Activated T-cell treated with anti-CD3 and anti-CD28 coated beads, Interleukin-2, amount 50 U/mL, for 72 hours (primary cell): ENCODE measurements around the gene RALGPS1. TPM values are rescaled to one million over a fixed set of nuclear protein-coding genes. Genes with fewer than 3 reads are reported as not detected.

Experiments
- ATAC-seq, 2 donors: fragments of 150-1000 bp; cut with Tn5 transposase; replicated peaks in 1 of 2; 2 replicates each; pipeline ENCODE4 v1.10.0; 2021; ENCODE audit warnings: moderate library complexity in 2 of 2, mild to moderate bottlenecking in 1 of 2
- DNase-seq, 2 donors: peaks; one replicate each; pipeline ENCODE4 v3.0.0; 2021 to 2022; ENCODE audit warnings: mixed read lengths in 1 of 2
- H3K27ac Mint-ChIP-seq: one replicate; pipeline ENCODE4 v1.8.0; 2022; ENCODE audit warnings: mild to moderate bottlenecking, moderate library complexity, mixed read lengths
- H3K27me3 Mint-ChIP-seq: one replicate; pipeline ENCODE4 v1.8.0; 2022; ENCODE audit warnings: low read depth, mixed read lengths
- H3K36me3 Mint-ChIP-seq, 2 donors: one replicate each; pipeline ENCODE4 v1.8.0; 2022; ENCODE audit warnings: mixed read lengths in 2 of 2, mild to moderate bottlenecking in 1 of 2; ENCODE audit not compliant: insufficient read depth in 2 of 2
- H3K4me1 Mint-ChIP-seq: one replicate; pipeline ENCODE4 v1.8.0; 2022; ENCODE audit warnings: low read depth, mixed read lengths
- H3K4me3 Mint-ChIP-seq, 2 donors: one replicate each; pipeline ENCODE4 v1.8.0; 2022; ENCODE audit warnings: mild to moderate bottlenecking in 2 of 2, mixed read lengths in 2 of 2, moderate library complexity in 2 of 2
- H3K9me3 Mint-ChIP-seq, 2 donors: one replicate each; pipeline ENCODE4 v1.8.0; 2022; ENCODE audit warnings: mixed read lengths in 2 of 2
- total RNA-seq, 2 donors: library from RNA; stranded (reverse); gene quantifications; one replicate each; pipeline ENCODE4 v1.2.3, GENCODE V29; 2022

The RALGPS1 gene
- total RNA-seq, 2 donors from 2014 or later: 3.3 to 3.4 TPM

DNA sequence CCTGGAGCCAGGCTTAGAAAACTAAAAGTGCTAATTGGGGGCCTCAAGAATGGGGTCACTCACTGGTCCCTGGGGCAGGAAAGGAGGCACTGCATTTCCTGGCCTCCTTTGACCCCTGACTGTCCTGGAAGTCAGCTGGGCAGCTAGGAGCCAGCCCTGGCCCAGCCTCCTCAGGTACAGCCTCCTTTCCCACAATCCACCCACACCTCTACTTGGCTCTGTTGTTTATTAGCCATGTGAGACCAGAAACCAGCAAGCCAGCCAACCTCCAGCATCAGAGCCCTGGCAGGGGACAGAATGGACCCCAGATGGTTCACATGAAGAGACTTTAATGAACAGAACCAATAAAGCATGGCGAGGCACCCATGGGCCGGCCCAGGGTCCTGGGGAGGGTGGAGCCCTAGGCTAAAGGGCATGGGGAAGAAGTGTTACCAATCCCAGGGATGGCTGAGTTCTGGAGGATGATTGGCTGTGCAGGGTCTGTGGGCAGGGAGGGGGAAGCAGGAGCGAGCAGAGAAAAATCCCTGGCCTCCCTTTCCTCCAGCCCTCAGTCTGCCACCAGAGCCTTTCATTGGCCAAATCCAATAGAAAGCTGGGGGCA, 263.2 kb downstream of the RALGPS1 start:
- H3K4me3 Mint-ChIP-seq: no peak overlapping the region
- H3K27me3 Mint-ChIP-seq: no peaks in the 10 kb centered on the region
- no peaks in the 10 kb centered on the region for H3K9me3 Mint-ChIP-seq
- H3K36me3 Mint-ChIP-seq: no peaks in the 10 kb centered on the region
- ATAC-seq (no peak), DNase-seq (no peak)
- no peak overlapping the region for H3K27ac Mint-ChIP-seq
- H3K4me1 Mint-ChIP-seq: no peaks in the 10 kb centered on the region

DNA sequence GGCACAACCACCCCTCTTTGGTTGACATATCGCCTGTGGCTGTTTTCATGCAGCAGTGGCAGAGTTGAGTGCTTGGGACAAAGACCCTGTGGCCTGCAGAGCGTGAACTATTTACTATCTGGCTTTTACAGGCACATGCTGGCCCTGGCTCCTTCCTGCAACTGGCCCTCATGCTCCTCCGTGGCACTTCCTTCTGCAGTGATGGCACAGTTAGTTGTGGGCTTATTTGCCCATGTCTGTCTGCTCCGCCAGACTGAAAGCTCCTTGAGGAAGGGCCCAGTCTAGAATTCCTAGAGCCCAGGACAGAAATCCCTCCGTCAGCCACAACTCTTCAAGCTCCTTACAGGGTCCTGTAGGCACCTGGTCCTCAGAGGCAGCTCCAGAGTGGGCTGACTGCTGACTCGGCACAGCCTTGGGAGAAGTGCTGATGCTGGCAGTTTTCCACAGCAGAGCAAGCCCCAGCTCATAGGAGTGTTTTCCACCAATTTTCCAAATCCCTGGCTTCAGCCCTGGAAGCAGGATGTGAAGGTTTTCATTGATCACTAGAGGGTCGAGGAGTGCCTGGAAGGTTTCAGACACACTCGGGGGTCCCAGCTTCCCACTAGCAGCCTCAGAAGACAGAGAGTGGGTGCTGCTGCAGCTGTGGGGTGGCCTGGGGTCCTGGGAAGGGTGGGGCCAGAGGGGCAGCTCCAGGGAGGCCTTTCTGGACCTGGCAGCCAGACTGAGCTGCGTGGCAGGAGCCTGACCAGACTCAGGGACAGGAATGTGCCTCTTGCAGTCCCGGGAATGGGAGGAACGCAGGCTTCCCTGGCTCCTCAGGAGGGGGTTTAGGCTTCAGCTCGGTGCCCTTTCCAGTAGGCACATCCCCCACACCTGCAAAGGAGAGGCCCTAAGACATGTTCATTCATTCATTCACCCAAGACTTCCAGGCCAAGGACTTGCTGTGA, 264.4 kb downstream of the RALGPS1 start:
- DNase-seq (no peak), ATAC-seq (no peak)
- no peaks in the 10 kb centered on the region for H3K36me3 Mint-ChIP-seq
- no peaks in the 10 kb centered on the region for H3K4me1 Mint-ChIP-seq
- no peaks in the 10 kb centered on the region for H3K9me3 Mint-ChIP-seq
- H3K4me3 Mint-ChIP-seq: no peak overlapping the region
- no peak overlapping the region for H3K27ac Mint-ChIP-seq
- H3K27me3 Mint-ChIP-seq: no peaks in the 10 kb centered on the region

GRCh38 chr9:127179633-127180441, 265.3 kb downstream of the RALGPS1 start:
- Mint-ChIP-seq H3K4me3 (no peak overlapping the region), H3K27me3 (no peaks in the 10 kb centered on the region), H3K36me3 (no peaks in the 10 kb centered on the region), H3K27ac (no peak overlapping the region), H3K9me3 (no peaks in the 10 kb centered on the region), H3K4me1 (no peaks in the 10 kb centered on the region)
- no peak for ATAC-seq
- DNase-seq: no peak

GRCh38 chr9:127180457-127181314, 266.1 kb downstream of the RALGPS1 start:
- ATAC-seq (no peak), DNase-seq (no peak)
- Mint-ChIP-seq H3K4me3 (no peak overlapping the region), H3K27ac (no peak overlapping the region), H3K9me3 (no peaks in the 10 kb centered on the region), H3K4me1 (no peaks in the 10 kb centered on the region), H3K36me3 (no peaks in the 10 kb centered on the region), H3K27me3 (no peaks in the 10 kb centered on the region)

DNA sequence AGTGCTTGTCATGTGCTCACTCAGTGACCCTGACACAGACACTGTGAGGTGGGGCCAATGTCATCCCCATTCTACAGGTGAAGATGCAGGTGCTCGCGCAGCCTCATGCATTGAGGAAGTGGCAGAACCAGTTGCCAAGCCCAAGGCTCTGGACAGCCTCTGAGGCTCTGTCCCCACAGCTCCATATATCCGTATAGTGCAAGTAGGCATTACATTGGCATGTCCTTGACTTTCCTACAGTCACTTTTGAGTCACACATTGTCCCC, 266.7 kb downstream of the RALGPS1 start:
- ATAC-seq (no peak), DNase-seq (no peak)
- H3K27ac Mint-ChIP-seq: no peak overlapping the region
- no peaks in the 10 kb centered on the region for H3K36me3 Mint-ChIP-seq
- H3K4me3 Mint-ChIP-seq: no peak overlapping the region
- no peaks in the 10 kb centered on the region for H3K9me3 Mint-ChIP-seq
- H3K4me1 Mint-ChIP-seq: no peaks in the 10 kb centered on the region
- no peaks in the 10 kb centered on the region for H3K27me3 Mint-ChIP-seq

- Mint-ChIP-seq H3K4me1 (no peaks in the 10 kb centered on the region), H3K9me3 (no peaks in the 10 kb centered on the region), H3K27ac (no peak overlapping the region), H3K4me3 (no peak overlapping the region), H3K36me3 (no peaks in the 10 kb centered on the region), H3K27me3 (no peaks in the 10 kb centered on the region)
- DNase-seq (no peak), ATAC-seq (no peak)
Observed at GRCh38 chr9:127181595-127182190, 267.1 kb downstream of the RALGPS1 start.

DNA sequence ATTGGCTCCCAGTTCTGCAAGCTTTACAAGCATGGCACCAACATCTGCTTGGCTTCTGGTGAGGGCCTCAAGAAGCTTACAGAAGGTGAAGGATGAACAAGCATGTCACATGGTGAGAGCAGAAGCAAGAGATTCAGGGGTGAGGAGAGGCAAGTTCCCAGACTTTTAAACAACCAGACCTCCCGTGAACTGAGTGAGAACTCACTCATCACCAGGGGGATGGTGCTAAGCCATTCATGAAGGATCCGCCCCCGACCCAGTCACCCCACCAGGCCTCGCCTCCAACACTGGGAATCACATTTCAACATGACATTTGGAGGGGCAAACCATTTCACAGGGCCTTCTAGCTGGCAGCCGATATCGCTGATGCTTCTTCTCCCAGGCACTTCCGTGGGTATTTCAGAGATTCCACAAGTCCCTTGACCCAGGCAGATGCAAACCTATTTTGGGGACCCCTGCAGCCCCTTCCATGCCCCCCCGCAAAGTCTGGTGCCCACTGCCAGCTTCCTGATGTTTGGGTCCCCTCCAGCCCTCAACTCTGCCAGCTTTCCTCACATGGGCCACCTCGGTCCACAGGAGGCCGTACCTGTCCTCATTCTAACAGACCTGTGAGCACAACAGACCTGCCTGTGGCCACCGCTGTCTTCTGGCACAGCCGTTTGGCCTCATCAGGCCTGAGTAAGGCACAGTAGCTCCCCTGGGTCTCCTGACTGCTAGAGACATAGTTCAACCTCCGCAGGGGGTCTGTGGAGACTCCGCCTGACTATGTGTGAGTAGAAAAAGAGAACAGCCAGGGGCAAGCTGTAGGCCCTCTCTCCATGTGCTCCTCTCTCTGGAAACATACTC, 268.5 kb downstream of the RALGPS1 start:
- Mint-ChIP-seq H3K9me3 (no peaks in the 10 kb centered on the region), H3K27ac (no peak overlapping the region), H3K36me3 (no peaks in the 10 kb centered on the region), H3K27me3 (no peaks in the 10 kb centered on the region), H3K4me3 (no peak overlapping the region), H3K4me1 (no peaks in the 10 kb centered on the region)
- DNase-seq (no peak), ATAC-seq (no peak)

- no peaks in the 10 kb centered on the region for H3K36me3 Mint-ChIP-seq
- H3K4me1 Mint-ChIP-seq: no peaks in the 10 kb centered on the region
- DNase-seq (no peak), ATAC-seq (no peak)
- no peak overlapping the region for H3K27ac Mint-ChIP-seq
- H3K27me3 Mint-ChIP-seq: no peaks in the 10 kb centered on the region
- H3K9me3 Mint-ChIP-seq: no peaks in the 10 kb centered on the region
- H3K4me3 Mint-ChIP-seq: no peak overlapping the region
Observed at GRCh38 chr9:127183814-127184582, 269.4 kb downstream of the RALGPS1 start.

- Mint-ChIP-seq H3K27ac (no peak overlapping the region), H3K4me3 (no peak overlapping the region)
Observed at GRCh38 chr9:127184641-127185040, 270.1 kb downstream of the RALGPS1 start.

DNA sequence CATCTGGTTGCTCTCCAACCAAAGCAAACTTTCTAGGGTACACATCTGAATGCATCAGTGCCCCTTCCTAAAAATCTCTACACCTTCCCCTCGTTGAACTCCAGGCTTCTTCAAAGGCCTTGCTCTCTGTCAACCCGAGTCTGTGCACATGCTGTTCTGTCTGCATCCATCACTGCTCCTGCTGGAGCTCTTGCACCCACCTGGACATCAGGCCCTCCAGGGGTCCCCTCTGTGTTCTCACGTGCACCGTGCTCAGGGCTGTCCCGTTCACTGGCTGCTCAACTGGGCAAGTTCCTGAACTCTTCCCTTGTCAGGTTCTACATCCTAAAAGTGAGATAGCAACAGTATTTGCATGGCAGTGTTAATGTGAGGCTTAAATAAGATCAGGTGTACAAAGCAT, 270.6 kb downstream of the RALGPS1 start:
- Mint-ChIP-seq H3K27me3 (no peaks in the 10 kb centered on the region), H3K36me3 (no peaks in the 10 kb centered on the region), H3K4me1 (no peaks in the 10 kb centered on the region), H3K27ac (no peak overlapping the region), H3K4me3 (no peak overlapping the region), H3K9me3 (no peaks in the 10 kb centered on the region)
- no peak for ATAC-seq
- no peak for DNase-seq

More at GRCh38 chr9:127184641-127185040, 270.1 kb downstream of the RALGPS1 start:
- H3K4me1 Mint-ChIP-seq: no peaks in the 10 kb centered on the region
- no peaks in the 10 kb centered on the region for H3K27me3 Mint-ChIP-seq
- H3K9me3 Mint-ChIP-seq: no peaks in the 10 kb centered on the region
- DNase-seq: no peak
- H3K36me3 Mint-ChIP-seq: no peaks in the 10 kb centered on the region
- ATAC-seq: no peak
